GM18508 (cell line): ENCODE data around the gene IRX3.

Experiments
- ATAC-seq: cut with Tn5 transposase; IDR thresholded peaks from one replicate; pipeline ENCODE4 v1.9.1; 2021; ENCODE audit warnings: moderate number of reproducible peaks; ENCODE audit not compliant: insufficient read depth, unreplicated experiment

The IRX3 gene

DNA sequence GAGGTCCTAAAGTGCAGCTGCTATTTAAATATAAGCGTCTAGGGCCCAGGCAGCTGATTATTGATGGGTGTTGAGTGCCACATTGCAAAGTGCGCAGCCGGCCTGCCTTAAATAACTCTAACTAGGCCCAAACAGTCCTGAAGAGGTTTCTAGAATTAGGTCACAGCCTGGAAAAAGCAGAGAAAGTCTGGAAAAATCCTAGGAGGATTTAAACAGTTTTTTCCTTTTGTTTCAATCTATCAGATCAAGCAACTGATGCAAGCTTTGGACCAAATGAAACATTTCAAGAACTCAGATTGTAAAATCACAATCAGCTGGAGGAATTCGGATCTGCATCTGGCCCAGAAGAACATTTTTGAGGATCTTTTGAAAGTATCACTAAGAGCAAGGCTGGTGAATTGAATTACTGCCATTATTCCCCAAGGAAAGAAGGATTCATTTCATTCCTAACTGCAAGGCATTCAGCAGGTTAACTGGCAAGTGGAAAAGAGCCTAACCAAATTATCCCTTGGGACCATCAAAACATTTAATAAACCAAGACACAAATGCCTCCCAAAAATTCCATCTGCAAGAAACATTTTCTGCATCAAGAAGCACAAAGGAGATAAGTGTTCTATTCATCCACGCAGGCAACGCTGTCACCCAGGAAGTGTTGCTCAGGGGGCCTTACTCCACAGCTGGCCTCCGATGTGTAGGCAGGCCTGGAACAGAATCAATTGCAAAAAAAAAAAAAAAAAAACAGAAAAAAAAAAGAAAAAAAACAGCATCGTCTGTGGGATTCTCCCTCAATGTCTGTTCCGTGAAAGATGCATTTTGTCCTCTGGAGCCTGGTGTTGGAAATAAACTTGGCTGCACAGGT, 46.1 kb downstream of the IRX3 start:
- ATAC-seq, result no peak

DNA sequence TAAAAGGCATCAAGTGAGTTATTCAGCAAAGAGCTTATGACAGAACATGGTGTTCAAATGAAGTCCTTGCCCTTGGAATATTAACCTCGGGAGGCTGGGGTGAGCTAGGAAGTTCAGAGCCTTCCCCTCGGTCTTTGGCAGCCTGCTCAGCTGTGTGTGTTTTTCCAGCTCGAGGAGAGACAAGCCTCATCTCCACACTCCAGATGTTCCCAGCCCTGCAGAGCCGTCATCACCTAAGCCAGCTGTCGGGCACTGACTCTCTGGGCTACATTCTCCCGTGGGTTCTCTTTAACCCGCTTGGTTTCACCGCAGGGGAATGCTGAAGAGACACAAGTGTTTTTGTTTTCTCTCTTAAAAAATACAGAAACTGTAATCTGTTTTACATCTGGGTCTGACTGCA, 47.1 kb downstream of the IRX3 start:
- ATAC-seq, result no peak

DNA sequence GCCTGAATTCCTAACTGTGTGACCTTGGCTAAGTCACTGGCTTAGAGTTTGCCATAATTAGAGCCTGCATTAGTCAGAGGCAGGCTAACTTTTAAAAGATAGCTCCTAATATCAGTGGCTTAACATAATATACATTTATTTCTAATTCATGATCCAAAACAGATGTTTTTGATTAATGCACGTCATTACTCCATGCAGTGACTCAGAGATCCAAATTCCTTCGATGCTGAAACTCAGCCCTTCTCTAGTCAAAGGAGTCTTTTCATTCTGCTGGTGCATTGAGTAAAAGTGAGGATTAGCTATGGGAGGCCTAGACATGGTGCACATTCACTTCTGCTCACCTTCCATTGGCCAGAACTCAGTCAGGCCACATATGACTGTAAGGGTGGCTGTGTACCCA, 49.8 kb downstream of the IRX3 start:
- ATAC-seq, result no peak

DNA sequence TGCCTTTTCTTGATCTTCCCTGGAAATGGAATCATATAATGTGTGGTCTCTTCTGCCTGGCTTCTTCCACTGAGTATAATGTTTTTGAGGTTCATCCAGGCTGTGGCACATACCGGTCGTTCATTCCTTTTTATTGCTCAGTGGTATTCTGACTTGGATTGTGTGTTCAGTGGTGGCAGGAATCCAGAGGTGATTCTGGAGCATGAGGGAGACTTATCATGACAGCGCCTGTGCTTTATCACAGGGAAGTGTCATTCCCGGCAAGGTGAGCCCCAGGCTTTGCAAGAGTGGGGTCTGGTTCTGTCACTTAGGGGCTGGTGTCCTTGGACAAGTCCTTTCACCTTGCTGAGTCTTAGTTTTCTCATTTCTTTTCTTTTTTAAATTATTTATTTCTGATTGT, 53.0 kb downstream of the IRX3 start:
- no peak for ATAC-seq
